Epithelial cell of proximal tubule (primary cell): ENCODE results near the gene SOX13. TPM values are rescaled to one million over a fixed set of nuclear protein-coding genes. Genes with fewer than 3 reads are reported as not detected.

ENCODE experiments used
- DNase-seq: peaks from one replicate; pipeline ENCODE4 v3.0.0-alpha.2; 2011; ENCODE audit warnings: low read depth
- H3K4me3 ChIP-seq: 2 replicates; pipeline ENCODE4 v1.5.1; 2011; ENCODE audit warnings: low read depth, mild to moderate bottlenecking, low read length
- total RNA-seq: library from RNA; depleted of rRNA; stranded (reverse); fragments of >200 nt; gene quantifications from 2 replicates; pipeline ENCODE4 v1.2.3, GENCODE V29; 2015
- TF ChIP-seq, protein P1 (sequence below): conservative IDR thresholded peaks from 2 replicates; pipeline ENCODE4 v1.5.1; 2012; ENCODE audit warnings: low read depth, mild to moderate bottlenecking, low read length

SOX13 gene
- total RNA-seq, 1 donor from 2014 or later = 16.2 TPM

DNA sequence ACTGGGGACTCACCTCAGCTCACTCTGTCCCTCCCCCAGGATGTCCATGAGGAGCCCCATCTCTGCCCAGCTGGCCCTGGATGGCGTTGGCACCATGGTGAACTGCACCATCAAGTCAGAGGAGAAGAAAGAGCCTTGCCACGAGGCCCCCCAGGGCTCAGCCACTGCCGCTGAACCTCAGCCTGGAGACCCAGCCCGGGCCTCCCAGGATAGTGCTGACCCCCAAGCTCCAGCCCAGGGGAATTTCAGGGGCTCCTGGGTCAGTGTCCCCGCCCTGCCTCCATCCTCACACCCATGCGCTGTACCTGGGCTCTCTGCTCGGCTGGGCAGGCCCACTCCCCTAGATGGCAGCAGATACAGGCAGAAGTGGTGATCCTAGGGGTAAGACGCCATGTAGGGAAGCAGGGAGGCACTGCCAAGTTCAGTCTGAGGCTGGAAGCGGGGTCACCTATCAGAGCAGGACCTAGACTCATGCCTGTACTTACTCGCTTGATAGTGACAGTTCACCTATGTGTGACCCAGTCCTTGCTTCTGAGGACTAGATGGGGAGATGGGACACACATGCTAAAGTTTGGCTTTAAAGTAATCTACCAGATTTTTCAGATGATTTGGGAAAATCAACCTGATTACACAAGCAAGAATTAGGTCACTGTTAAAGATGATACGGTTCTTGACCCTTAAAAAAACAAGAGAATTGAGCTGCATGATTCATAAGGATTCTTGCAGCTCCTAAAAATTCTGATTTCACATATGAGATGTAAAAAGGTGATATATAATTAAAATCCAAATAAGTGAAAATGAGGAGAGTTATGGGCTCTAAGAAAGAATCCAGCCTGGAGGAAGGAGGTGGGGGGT lies 40.2 kb downstream of the SOX13 start:
- DNase-seq = no peak
- TF ChIP-seq, protein P1, sequence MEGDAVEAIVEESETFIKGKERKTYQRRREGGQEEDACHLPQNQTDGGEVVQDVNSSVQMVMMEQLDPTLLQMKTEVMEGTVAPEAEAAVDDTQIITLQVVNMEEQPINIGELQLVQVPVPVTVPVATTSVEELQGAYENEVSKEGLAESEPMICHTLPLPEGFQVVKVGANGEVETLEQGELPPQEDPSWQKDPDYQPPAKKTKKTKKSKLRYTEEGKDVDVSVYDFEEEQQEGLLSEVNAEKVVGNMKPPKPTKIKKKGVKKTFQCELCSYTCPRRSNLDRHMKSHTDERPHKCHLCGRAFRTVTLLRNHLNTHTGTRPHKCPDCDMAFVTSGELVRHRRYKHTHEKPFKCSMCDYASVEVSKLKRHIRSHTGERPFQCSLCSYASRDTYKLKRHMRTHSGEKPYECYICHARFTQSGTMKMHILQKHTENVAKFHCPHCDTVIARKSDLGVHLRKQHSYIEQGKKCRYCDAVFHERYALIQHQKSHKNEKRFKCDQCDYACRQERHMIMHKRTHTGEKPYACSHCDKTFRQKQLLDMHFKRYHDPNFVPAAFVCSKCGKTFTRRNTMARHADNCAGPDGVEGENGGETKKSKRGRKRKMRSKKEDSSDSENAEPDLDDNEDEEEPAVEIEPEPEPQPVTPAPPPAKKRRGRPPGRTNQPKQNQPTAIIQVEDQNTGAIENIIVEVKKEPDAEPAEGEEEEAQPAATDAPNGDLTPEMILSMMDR = no peak
- no peak overlapping the region for H3K4me3 ChIP-seq

DNA sequence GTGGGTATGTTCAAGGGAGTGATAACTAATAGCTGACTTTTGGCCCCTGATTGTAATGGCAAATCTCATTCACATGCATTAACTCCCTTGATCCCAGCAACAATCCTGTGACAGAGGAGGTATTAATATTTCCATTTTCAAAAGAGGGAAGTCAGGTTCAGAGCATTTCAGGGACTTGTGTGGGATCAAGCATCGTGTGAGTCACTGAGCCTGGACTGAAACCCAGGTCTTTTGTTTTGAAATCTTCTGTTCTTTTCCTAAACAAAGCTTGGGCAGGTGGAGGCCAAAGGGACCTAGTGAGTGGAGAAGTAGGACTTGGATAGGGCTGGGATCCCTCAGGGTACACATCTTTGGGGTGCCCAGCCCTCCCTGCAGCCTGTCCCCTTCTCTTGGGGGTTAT lies 41.0 kb downstream of the SOX13 start:
- DNase-seq = no peak
- TF ChIP-seq, protein P1 = no peak
- no peak overlapping the region for H3K4me3 ChIP-seq

DNA sequence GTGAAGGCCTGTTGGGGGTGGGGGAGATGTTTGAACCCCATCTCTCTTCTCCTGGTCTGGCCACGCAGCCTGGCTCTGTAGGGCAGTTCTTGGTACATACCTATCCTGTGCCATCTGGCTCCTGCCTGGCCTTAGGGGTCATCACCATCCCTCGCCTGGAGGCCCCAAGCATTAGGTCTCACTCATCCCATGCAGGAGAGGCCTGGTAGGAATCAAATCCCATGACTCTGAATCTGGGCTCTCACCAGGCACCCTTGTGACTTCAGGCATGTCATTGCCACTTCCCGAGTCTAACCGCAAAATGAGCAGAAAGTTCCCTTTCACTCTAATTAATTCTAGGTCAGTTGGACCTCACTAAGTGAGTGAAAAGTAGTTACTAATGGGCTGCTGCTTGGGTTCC lies 41.7 kb downstream of the SOX13 start:
- TF ChIP-seq, protein P1 = no peak
- H3K4me3 ChIP-seq = no peak overlapping the region
- DNase-seq = no peak

DNA sequence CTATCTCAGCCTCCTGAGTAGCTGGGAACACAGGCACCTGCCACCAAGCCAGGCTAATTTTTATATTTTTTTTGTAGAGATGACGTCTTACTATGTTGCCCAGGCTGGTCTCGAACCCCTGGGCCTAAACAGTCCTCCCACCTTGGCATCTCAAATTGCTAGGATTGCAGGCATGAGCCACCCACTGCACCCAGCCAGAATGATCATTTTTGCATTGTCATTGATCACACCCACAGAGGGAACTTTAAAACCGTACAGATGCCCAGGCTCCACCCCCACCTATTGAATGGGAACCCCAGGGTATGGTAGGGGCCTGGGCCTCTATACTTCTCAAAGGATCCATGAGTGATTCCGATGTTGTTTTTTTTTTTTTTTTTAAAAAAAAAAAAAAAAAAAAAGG lies 42.2 kb downstream of the SOX13 start:
- TF ChIP-seq, protein P1 = no peak
- DNase-seq = no peak
- no peak overlapping the region for H3K4me3 ChIP-seq

DNA sequence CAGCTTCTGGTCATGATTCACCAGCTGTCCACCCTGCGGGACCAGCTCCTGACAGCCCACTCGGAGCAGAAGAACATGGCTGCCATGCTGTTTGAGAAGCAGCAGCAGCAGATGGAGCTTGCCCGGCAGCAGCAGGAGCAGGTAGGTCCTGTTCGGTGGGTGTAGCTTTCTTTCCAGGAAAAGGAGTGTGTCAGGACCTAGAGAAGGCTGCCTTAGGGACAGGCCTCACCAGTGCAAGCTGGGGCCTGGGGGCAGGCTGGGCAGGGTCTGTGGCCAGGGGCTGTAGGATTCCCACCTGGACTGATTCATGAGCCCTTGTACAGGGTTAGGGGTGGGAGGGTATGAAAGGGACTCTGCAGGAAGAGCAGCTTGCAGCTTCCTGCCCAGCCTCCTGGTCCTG lies 43.6 kb downstream of the SOX13 start:
- no peak overlapping the region for H3K4me3 ChIP-seq
- TF ChIP-seq, protein P1 = no peak
- DNase-seq = no peak

DNA sequence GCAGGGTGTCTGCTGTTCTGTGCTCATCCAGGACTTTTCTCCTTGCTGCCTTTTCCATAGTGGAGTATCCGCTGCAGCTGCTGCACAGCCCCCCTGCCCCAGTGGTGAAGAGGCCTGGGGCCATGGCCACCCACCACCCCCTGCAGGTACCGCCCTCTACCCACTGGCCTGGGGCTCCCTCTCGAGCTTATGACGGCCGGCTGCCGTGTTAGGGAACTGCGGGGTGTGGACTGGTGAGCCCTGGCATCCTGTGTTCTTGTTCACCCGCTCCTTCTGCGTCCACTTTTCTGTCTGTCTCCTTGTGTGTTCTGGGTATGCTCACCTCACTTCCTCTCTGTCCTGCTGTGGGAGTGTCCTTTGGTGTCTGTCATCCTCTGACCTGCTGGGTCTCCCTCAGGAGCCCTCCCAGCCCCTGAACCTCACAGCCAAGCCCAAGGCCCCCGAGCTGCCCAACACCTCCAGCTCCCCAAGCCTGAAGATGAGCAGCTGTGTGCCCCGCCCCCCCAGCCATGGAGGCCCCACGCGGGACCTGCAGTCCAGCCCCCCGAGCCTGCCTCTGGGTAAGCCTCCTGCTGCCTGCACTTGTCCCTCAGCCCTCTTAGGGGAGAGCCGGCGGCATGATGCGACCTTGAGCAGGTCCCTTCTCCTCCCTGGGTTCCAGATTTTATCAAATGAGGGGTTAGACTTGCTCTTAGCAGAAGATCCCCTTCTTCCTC lies 49.1 kb downstream of the SOX13 start:
- TF ChIP-seq, protein P1 = no peak
- no peak for DNase-seq

More for the DNA sequence above, 49.1 kb downstream of the SOX13 start:
- H3K4me3 ChIP-seq = no peak overlapping the region
